CD4-positive, alpha-beta T cell treated with Interleukin-21 for 1 hour (primary cell): ENCODE results near the gene CACNA1B.

Experiments
- DNase-seq: peaks from one replicate; pipeline ENCODE4 v3.0.0-alpha.2; 2020

CACNA1B gene

GRCh38 chr9:137924761-137925369, 47.3 kb downstream of the CACNA1B start:
- no peak for DNase-seq

- no peak for DNase-seq
Measured at GRCh38 chr9:137943655-137944054, 66.1 kb downstream of the CACNA1B start.

- no peak for DNase-seq
Measured at GRCh38 chr9:137945581-137945980, 68.0 kb downstream of the CACNA1B start.

GRCh38 chr9:137946993-137947392, 69.4 kb downstream of the CACNA1B start:
- DNase-seq: no peak

- no peak for DNase-seq
Measured at GRCh38 chr9:137948642-137949041, 71.1 kb downstream of the CACNA1B start.

GRCh38 chr9:137949260-137949659, 71.7 kb downstream of the CACNA1B start:
- no peak for DNase-seq

GRCh38 chr9:137951107-137951506, 73.5 kb downstream of the CACNA1B start:
- DNase-seq: no peak

GRCh38 chr9:137951597-137952490, 74.3 kb downstream of the CACNA1B start:
- DNase-seq: no peak

- DNase-seq: no peak
Measured at GRCh38 chr9:137952976-137953666, 75.5 kb downstream of the CACNA1B start.

- no peak for DNase-seq
Measured at GRCh38 chr9:137953683-137954438, 76.3 kb downstream of the CACNA1B start.

- DNase-seq: no peak
Measured at GRCh38 chr9:137955224-137955570, 77.6 kb downstream of the CACNA1B start.

- DNase-seq: no peak
Measured at GRCh38 chr9:137955586-137955985, 78.0 kb downstream of the CACNA1B start.

GRCh38 chr9:137956039-137956438, 78.5 kb downstream of the CACNA1B start:
- no peak for DNase-seq

- DNase-seq: no peak
Measured at GRCh38 chr9:137956688-137957385, 79.3 kb downstream of the CACNA1B start.

- DNase-seq: no peak
Measured at GRCh38 chr9:137959641-137960411, 82.2 kb downstream of the CACNA1B start.

GRCh38 chr9:137960496-137960895, 82.9 kb downstream of the CACNA1B start:
- no peak for DNase-seq

- DNase-seq: no peak
Measured at GRCh38 chr9:137963525-137963924, 85.9 kb downstream of the CACNA1B start.

- DNase-seq: no peak
Measured at GRCh38 chr9:137965177-137965795, 87.7 kb downstream of the CACNA1B start.

GRCh38 chr9:137967280-137967953, 89.8 kb downstream of the CACNA1B start:
- no peak for DNase-seq

- no peak for DNase-seq
Measured at GRCh38 chr9:137968235-137968634, 90.7 kb downstream of the CACNA1B start.

- DNase-seq: no peak
Measured at GRCh38 chr9:137969008-137969407, 91.4 kb downstream of the CACNA1B start.
